ENCODE data around the gene SLC17A8.

SLC17A8 gene

DNA sequence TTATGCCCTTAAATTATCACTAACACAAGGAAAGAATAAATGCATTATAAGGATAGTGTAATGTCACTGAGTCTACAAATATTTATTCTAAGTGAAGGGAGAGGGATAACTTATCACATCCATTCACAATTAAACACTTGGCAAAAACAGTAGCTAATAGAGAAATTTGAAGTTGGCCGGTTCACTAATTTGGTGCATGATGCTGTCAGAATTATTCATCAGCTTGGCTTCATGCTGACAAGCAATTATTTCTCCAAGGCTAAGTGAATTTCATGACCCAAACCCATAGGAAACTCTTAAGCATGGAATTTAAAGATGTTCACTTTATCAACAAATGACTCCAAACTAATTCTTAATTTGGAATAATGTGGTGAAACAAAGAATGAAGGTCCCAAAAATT lies 91.8 kb downstream of the SLC17A8 start:
- Histone ChIP-seq H3K18ac (ENCODE audit: low read depth in 1 of 2, low read length in 2 of 2) (no peak overlapping the region), H4K91ac (ENCODE audit: low read length) (no peak overlapping the region), H3K79me1 (replicated peaks; ENCODE audit: low read length, poor library complexity, severe bottlenecking) (no peaks in the 10 kb centered on the region)

GRCh38 chr12:100450735-100451134 lies 93.9 kb downstream of the SLC17A8 start:
- H3K27me3 ChIP-seq (ENCODE audit: control insufficient read depth in 1 of 2, insufficient read depth in 1 of 2, low read length in 2 of 2) = peaks cover 0 to 9% of the 10 kb centered on the region in 2 experiments
- no peak for DNase-seq
- no peaks in the 10 kb centered on the region for H3K4me1 ChIP-seq (ENCODE audit: control insufficient read depth, insufficient read depth, low read depth, low read length)
- H2BK120ac ChIP-seq (ENCODE audit: low read depth, low read length) = no peak overlapping the region
- no peak overlapping the region for H4K8ac ChIP-seq (ENCODE audit: low read length)
- no peak overlapping the region for H3K9ac ChIP-seq (ENCODE audit: low read length)
- H2BK5ac ChIP-seq (ENCODE audit: low read depth, low read length, poor library complexity, severe bottlenecking) = no peak overlapping the region
- H2BK15ac ChIP-seq (ENCODE audit: low read depth, poor library complexity, severe bottlenecking) = no peak overlapping the region
- H2AFZ ChIP-seq (ENCODE audit: low read depth, low read length) = no peak overlapping the region
- no peak overlapping the region for H3K4ac ChIP-seq (ENCODE audit: low read depth in 1 of 2, low read length in 2 of 2)
- H2AK5ac ChIP-seq (ENCODE audit: low read length, severe bottlenecking) = no peak overlapping the region
- no peak overlapping the region for H3K18ac ChIP-seq (ENCODE audit: low read depth in 1 of 2, low read length in 2 of 2)
- H3K79me1 ChIP-seq (replicated peaks; ENCODE audit: low read length, poor library complexity, severe bottlenecking) = no peaks in the 10 kb centered on the region
- H4K91ac ChIP-seq (ENCODE audit: low read length) = no peak overlapping the region
- H3K27ac ChIP-seq (ENCODE audit: low read length, poor library complexity, severe bottlenecking) = no peak overlapping the region
- WGBS = 77% methylated on average over 3 of the region's 3 CpGs
- no peaks in the 10 kb centered on the region for H3K36me3 ChIP-seq (ENCODE audit: control insufficient read depth in 1 of 2, insufficient read depth in 2 of 2, low read depth in 1 of 2, low read length in 2 of 2)
- H3K14ac ChIP-seq (ENCODE audit: low read length in 2 of 2) = no peak overlapping the region
- H3K23ac ChIP-seq (ENCODE audit: low read length in 2 of 2) = no peak overlapping the region
- no peak overlapping the region for H3K4me2 ChIP-seq (ENCODE audit: low read length, poor library complexity, severe bottlenecking)
- H3K4me3 ChIP-seq (ENCODE audit: insufficient read depth in 1 of 2, low read depth in 1 of 2, low read length in 2 of 2) = no peak overlapping the region
- H3K9me3 ChIP-seq (ENCODE audit: control insufficient read depth, low read length) = no peaks in the 10 kb centered on the region
- no peak overlapping the region for H2BK12ac ChIP-seq (ENCODE audit: low read length in 2 of 2)

More for the DNA sequence above, 91.8 kb downstream of the SLC17A8 start:
- Histone ChIP-seq H3K23ac (ENCODE audit: low read length in 2 of 2) (no peak overlapping the region), H2AK5ac (ENCODE audit: low read length, severe bottlenecking) (no peak overlapping the region), H3K27me3 (ENCODE audit: control insufficient read depth in 1 of 2, insufficient read depth in 1 of 2, low read length in 2 of 2) (peaks cover 0 to 9% of the 10 kb centered on the region in 2 experiments), H3K9me3 (ENCODE audit: control insufficient read depth, low read length) (no peaks in the 10 kb centered on the region), H4K8ac (ENCODE audit: low read length) (no peak overlapping the region), H3K14ac (ENCODE audit: low read length in 2 of 2) (no peak overlapping the region), H3K4me1 (ENCODE audit: control insufficient read depth, insufficient read depth, low read depth, low read length) (no peaks in the 10 kb centered on the region), H3K4ac (ENCODE audit: low read depth in 1 of 2, low read length in 2 of 2) (no peak overlapping the region), H2AFZ (ENCODE audit: low read depth, low read length) (no peak overlapping the region), H2BK5ac (ENCODE audit: low read depth, low read length, poor library complexity, severe bottlenecking) (no peak overlapping the region), H3K9ac (ENCODE audit: low read length) (no peak overlapping the region), H2BK120ac (ENCODE audit: low read depth, low read length) (no peak overlapping the region), H3K4me3 (ENCODE audit: insufficient read depth in 1 of 2, low read depth in 1 of 2, low read length in 2 of 2) (no peak overlapping the region), H3K4me2 (ENCODE audit: low read length, poor library complexity, severe bottlenecking) (no peak overlapping the region), H2BK15ac (ENCODE audit: low read depth, poor library complexity, severe bottlenecking) (no peak overlapping the region), H3K27ac (ENCODE audit: low read length, poor library complexity, severe bottlenecking) (no peak overlapping the region), H3K36me3 (ENCODE audit: control insufficient read depth in 1 of 2, insufficient read depth in 2 of 2, low read depth in 1 of 2, low read length in 2 of 2) (no peaks in the 10 kb centered on the region), H2BK12ac (ENCODE audit: low read length in 2 of 2) (no peak overlapping the region)
- WGBS = 100% methylated on average over 1 of the region's 1 CpG
- DNase-seq = no peak

- Histone ChIP-seq H2BK5ac (ENCODE audit: low read depth, low read length, poor library complexity, severe bottlenecking) (no peak overlapping the region), H2AK5ac (ENCODE audit: low read length, severe bottlenecking) (no peak overlapping the region), H4K91ac (ENCODE audit: low read length) (no peak overlapping the region), H3K4me1 (ENCODE audit: control insufficient read depth, insufficient read depth, low read depth, low read length) (no peaks in the 10 kb centered on the region), H3K79me1 (replicated peaks; ENCODE audit: low read length, poor library complexity, severe bottlenecking) (no peaks in the 10 kb centered on the region), H3K18ac (ENCODE audit: low read depth in 1 of 2, low read length in 2 of 2) (no peak overlapping the region), H2BK120ac (ENCODE audit: low read depth, low read length) (no peak overlapping the region), H3K9ac (ENCODE audit: low read length) (no peak overlapping the region), H3K23ac (ENCODE audit: low read length in 2 of 2) (no peak overlapping the region), H3K27ac (ENCODE audit: low read length, poor library complexity, severe bottlenecking) (no peak overlapping the region), H3K36me3 (ENCODE audit: control insufficient read depth in 1 of 2, insufficient read depth in 2 of 2, low read depth in 1 of 2, low read length in 2 of 2) (no peaks in the 10 kb centered on the region), H4K8ac (ENCODE audit: low read length) (no peak overlapping the region), H3K4ac (ENCODE audit: low read depth in 1 of 2, low read length in 2 of 2) (no peak overlapping the region), H3K14ac (ENCODE audit: low read length in 2 of 2) (no peak overlapping the region), H2AFZ (ENCODE audit: low read depth, low read length) (no peak overlapping the region), H2BK12ac (ENCODE audit: low read length in 2 of 2) (no peak overlapping the region), H3K9me3 (ENCODE audit: control insufficient read depth, low read length) (no peaks in the 10 kb centered on the region), H3K27me3 (ENCODE audit: control insufficient read depth in 1 of 2, insufficient read depth in 1 of 2, low read length in 2 of 2) (peaks cover 0 to 4% of the 10 kb centered on the region in 2 experiments), H3K4me3 (ENCODE audit: insufficient read depth in 1 of 2, low read depth in 1 of 2, low read length in 2 of 2) (no peak overlapping the region), H2BK15ac (ENCODE audit: low read depth, poor library complexity, severe bottlenecking) (no peak overlapping the region), H3K4me2 (ENCODE audit: low read length, poor library complexity, severe bottlenecking) (no peak overlapping the region)
- DNase-seq = no peak
- 65% methylated on average over 1 of the region's 3 CpGs for WGBS
These were observed 97.1 kb downstream of the SLC17A8 start for GRCh38 chr12:100453951-100454350.

DNA sequence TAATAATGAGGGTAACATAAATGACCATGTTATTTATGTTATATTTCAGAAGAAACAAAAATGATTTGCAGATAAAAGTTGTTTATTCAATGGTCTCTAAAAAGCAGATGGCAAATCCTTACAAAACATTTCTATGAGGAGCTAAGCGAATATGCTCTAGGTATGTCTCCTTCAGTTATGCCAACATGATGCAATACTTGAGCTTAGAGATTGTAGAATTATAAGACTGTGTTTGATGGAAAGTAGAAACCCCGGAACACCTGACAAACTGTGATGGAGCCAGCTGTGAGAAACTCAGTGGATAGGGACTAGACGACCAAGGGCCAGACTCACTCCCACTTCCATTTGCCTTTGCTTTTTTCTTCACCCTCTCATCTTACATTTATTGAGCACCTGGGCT lies 99.0 kb downstream of the SLC17A8 start:
- H2BK5ac ChIP-seq (ENCODE audit: low read depth, low read length, poor library complexity, severe bottlenecking) = no peak overlapping the region
- no peaks in the 10 kb centered on the region for H3K36me3 ChIP-seq (ENCODE audit: control insufficient read depth in 1 of 2, insufficient read depth in 2 of 2, low read depth in 1 of 2, low read length in 2 of 2)
- H3K79me1 ChIP-seq (replicated peaks; ENCODE audit: low read length, poor library complexity, severe bottlenecking) = no peaks in the 10 kb centered on the region
- no peak overlapping the region for H3K4me3 ChIP-seq (ENCODE audit: insufficient read depth in 1 of 2, low read depth in 1 of 2, low read length in 2 of 2)
- H4K91ac ChIP-seq (ENCODE audit: low read length) = no peak overlapping the region
- no peak for DNase-seq
- H2BK120ac ChIP-seq (ENCODE audit: low read depth, low read length) = no peak overlapping the region
- H3K27ac ChIP-seq (ENCODE audit: low read length, poor library complexity, severe bottlenecking) = no peak overlapping the region
- no peaks in the 10 kb centered on the region for H3K4me1 ChIP-seq (ENCODE audit: control insufficient read depth, insufficient read depth, low read depth, low read length)
- no peak overlapping the region for H2BK15ac ChIP-seq (ENCODE audit: low read depth, poor library complexity, severe bottlenecking)
- peaks cover 0 to 4% of the 10 kb centered on the region in 2 experiments for H3K27me3 ChIP-seq (ENCODE audit: control insufficient read depth in 1 of 2, insufficient read depth in 1 of 2, low read length in 2 of 2)
- no peak overlapping the region for H3K9ac ChIP-seq (ENCODE audit: low read length)
- no peak overlapping the region for H3K4ac ChIP-seq (ENCODE audit: low read depth in 1 of 2, low read length in 2 of 2)
- H2AK5ac ChIP-seq (ENCODE audit: low read length, severe bottlenecking) = no peak overlapping the region
- no peak overlapping the region for H2AFZ ChIP-seq (ENCODE audit: low read depth, low read length)
- H4K8ac ChIP-seq (ENCODE audit: low read length) = no peak overlapping the region
- no peaks in the 10 kb centered on the region for H3K9me3 ChIP-seq (ENCODE audit: control insufficient read depth, low read length)
- H3K23ac ChIP-seq (ENCODE audit: low read length in 2 of 2) = no peak overlapping the region
- no peak overlapping the region for H3K4me2 ChIP-seq (ENCODE audit: low read length, poor library complexity, severe bottlenecking)
- H3K18ac ChIP-seq (ENCODE audit: low read depth in 1 of 2, low read length in 2 of 2) = no peak overlapping the region
- no peak overlapping the region for H2BK12ac ChIP-seq (ENCODE audit: low read length in 2 of 2)
- no peak overlapping the region for H3K14ac ChIP-seq (ENCODE audit: low read length in 2 of 2)
- 90% methylated on average over 3 of the region's 3 CpGs for WGBS

All from mesenchymal stem cell (in vitro differentiated cells and primary cell).